Peyer's patch (tissue), 4 donors: Measurements from ENCODE around the gene PPP1R37. TPM values are rescaled to one million over a fixed set of nuclear protein-coding genes. Genes with fewer than 3 reads are reported as not detected.

ENCODE experiments used
- DNase-seq, 3 donors: peaks; one replicate each; pipeline ENCODE4 v3.0.0-alpha.2; 2017 to 2019
- H3K27ac ChIP-seq, 4 donors: fragments of 200-600 bp; sonication (generic); one replicate each; pipeline ENCODE4 v1.5.1; 2016 to 2019
- H3K27me3 ChIP-seq, 2 donors: fragments of 200-600 bp; sonication (generic); one replicate each; pipeline ENCODE4 v1.5.1; 2019
- H3K36me3 ChIP-seq, 3 donors: fragments of 200-600 bp; sonication (generic); one replicate each; pipeline ENCODE4 v1.5.1; 2016 to 2019
- H3K4me1 ChIP-seq, 4 donors: fragments of 200-600 bp; sonication (generic); one replicate each; pipeline ENCODE4 v1.5.1; 2016 to 2019
- H3K4me3 ChIP-seq, 4 donors: fragments of 200-600 bp; sonication (generic); 1 replicate in 3 of 4; 2 replicates in 1 of 4; pipeline ENCODE4 v1.5.1; 2016 to 2019; ENCODE audit warnings: mild to moderate bottlenecking in 1 of 4
- H3K9me3 ChIP-seq, 4 donors: fragments of 200-600 bp; sonication (generic); one replicate each; pipeline ENCODE4 v1.5.1; 2016 to 2019; ENCODE audit warnings: mild to moderate bottlenecking in 1 of 4
- CTCF ChIP-seq, 6 experiments: fragments of 450-650 bp in 4 of 6; fragments of 200-600 bp in 2 of 6; sonication (generic) in 1 of 6; IDR thresholded peaks; one replicate each; pipeline ENCODE4 v1.5.1; 2017 to 2019; ENCODE audit warnings: antibody characterized with exemption in 6 of 6, mild to moderate bottlenecking in 3 of 6, moderate library complexity in 1 of 6
- POLR2A ChIP-seq, 2 donors: fragments of 450-650 bp; IDR thresholded peaks; one replicate each; pipeline ENCODE4 v1.5.1; 2017; ENCODE audit warnings: antibody characterized with exemption in 2 of 2, mild to moderate bottlenecking in 2 of 2, moderate library complexity in 2 of 2
- total RNA-seq, 4 donors: library from RNA; depleted of rRNA; stranded (reverse); fragments of >200 nt; gene quantifications; one replicate each; pipeline ENCODE4 v1.1.0, GENCODE V29; 2016

Gene PPP1R37
- total RNA-seq, 4 donors from 2014 or later, result 41.8 to 75.1 (median 54.2) TPM

GRCh38 chr19:45147835-45148676 lies 55.1 kb downstream of the PPP1R37 start:
- Histone ChIP-seq H3K36me3 (peaks cover 0 to 37% (median 0%) of the 10 kb centered on the region in 3 donors), H3K27ac (no peak overlapping the region), H3K9me3 (no peaks in the 10 kb centered on the region), H3K4me3 (no peak overlapping the region), H3K27me3 (peaks cover 0 to 8% of the 10 kb centered on the region in 2 donors), H3K4me1 (peaks cover 0 to 14% (median 13%) of the 10 kb centered on the region in 4 donors)
- TF ChIP-seq CTCF (IDR thresholded peaks at IDR 0.05) (no peak), POLR2A (IDR thresholded peaks at IDR 0.05) (no peak)
- DNase-seq, result no peak

GRCh38 chr19:45149129-45149528 lies 56.1 kb downstream of the PPP1R37 start:
- no peak overlapping the region for H3K27ac ChIP-seq
- H3K36me3 ChIP-seq, result peaks cover 0 to 30% (median 0%) of the 10 kb centered on the region in 3 donors
- H3K4me1 ChIP-seq, result peaks cover 0 to 25% (median 23%) of the 10 kb centered on the region in 4 donors
- peaks cover 0 to 8% of the 10 kb centered on the region in 2 donors for H3K27me3 ChIP-seq
- H3K4me3 ChIP-seq, result no peak overlapping the region
- no peak for DNase-seq
- no peaks in the 10 kb centered on the region for H3K9me3 ChIP-seq
- TF ChIP-seq POLR2A (IDR thresholded peaks at IDR 0.05) (no peak), CTCF (IDR thresholded peaks at IDR 0.05) (no peak)

- Histone ChIP-seq H3K36me3 (peaks cover 0 to 19% (median 0%) of the 10 kb centered on the region in 3 donors), H3K4me3 (no peak overlapping the region), H3K27ac (no peak overlapping the region), H3K9me3 (no peaks in the 10 kb centered on the region), H3K27me3 (peaks cover 0 to 8% of the 10 kb centered on the region in 2 donors), H3K4me1 (peaks cover 0 to 27% (median 23%) of the 10 kb centered on the region in 4 donors)
- TF ChIP-seq CTCF (IDR thresholded peaks at IDR 0.05) (no peak), POLR2A (IDR thresholded peaks at IDR 0.05) (no peak)
- no peak for DNase-seq
Observed at GRCh38 chr19:45150180-45150579, 57.2 kb downstream of the PPP1R37 start.

- Histone ChIP-seq H3K27ac (no peak overlapping the region), H3K4me1 (peaks cover 0 to 27% (median 23%) of the 10 kb centered on the region in 4 donors), H3K4me3 (no peak overlapping the region), H3K27me3 (peaks cover 0 to 8% of the 10 kb centered on the region in 2 donors), H3K9me3 (no peaks in the 10 kb centered on the region), H3K36me3 (peaks cover 0 to 13% (median 0%) of the 10 kb centered on the region in 3 donors)
- DNase-seq, result no peak
- TF ChIP-seq POLR2A (IDR thresholded peaks at IDR 0.05) (no peak), CTCF (IDR thresholded peaks at IDR 0.05) (no peak)
Observed at GRCh38 chr19:45150751-45151281, 57.8 kb downstream of the PPP1R37 start.

DNA sequence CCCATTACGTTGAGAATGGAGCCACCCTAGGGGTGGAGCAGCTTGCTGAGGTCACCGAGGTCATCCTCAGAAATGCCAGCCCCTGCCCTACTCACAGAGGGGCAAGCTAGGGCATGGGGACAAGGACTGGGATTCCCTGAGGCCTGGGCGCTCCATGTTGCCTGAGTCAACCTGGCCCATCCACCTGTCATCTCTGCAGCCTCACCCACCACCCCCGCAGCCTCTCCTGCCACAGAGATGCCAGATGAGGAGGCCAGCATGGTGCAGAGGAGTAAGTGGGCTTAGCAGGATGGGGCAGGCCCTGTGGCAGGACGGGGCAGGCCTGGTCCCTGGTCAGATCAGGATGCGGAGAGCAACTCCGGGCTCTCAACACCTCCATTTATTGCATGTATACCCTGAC lies 58.3 kb downstream of the PPP1R37 start:
- TF ChIP-seq POLR2A (IDR thresholded peaks at IDR 0.05), result no peak
- no peak for TF ChIP-seq CTCF (IDR thresholded peaks at IDR 0.05)
- Histone ChIP-seq H3K27me3 (peaks cover 0 to 8% of the 10 kb centered on the region in 2 donors), H3K9me3 (no peaks in the 10 kb centered on the region), H3K36me3 (peaks cover 0 to 8% (median 0%) of the 10 kb centered on the region in 3 donors), H3K4me1 (peaks cover 0 to 27% (median 23%) of the 10 kb centered on the region in 4 donors), H3K27ac (no peak overlapping the region), H3K4me3 (no peak overlapping the region)
- DNase-seq, result no peak
